ENCODE data around the gene GSG1. TPM values are rescaled to one million over a fixed set of nuclear protein-coding genes. Genes with fewer than 3 reads are reported as not detected.

The GSG1 gene
- total and polyA plus RNA-seq, 2 donors (not counting 3 experiments of a cell fraction or from before 2014, with no cell fraction given): not detected

GRCh38 chr12:13087766-13088165 lies 15.7 kb downstream of the GSG1 start:
- Histone ChIP-seq H3K36me3 (ENCODE audit: control insufficient read depth in 2 of 2, extremely low read depth in 1 of 2, insufficient read depth in 2 of 2, low read length in 2 of 2) (no peaks in the 10 kb centered on the region), H3K9ac (replicated peaks; ENCODE audit: extremely low read depth, insufficient read depth, low read length) (no peak overlapping the region), H3K9me3 (replicated peaks; ENCODE audit: control insufficient read depth, insufficient read depth, low read length) (no peaks in the 10 kb centered on the region), H3K9me1 (replicated peaks; ENCODE audit: control insufficient read depth, extremely low read depth, insufficient read depth, low read length) (no peaks in the 10 kb centered on the region), H3K27ac (ENCODE audit: insufficient read depth, low read depth, low read length) (no peak overlapping the region), H2AFZ (ENCODE audit: low read depth, low read length) (no peak overlapping the region), H4K20me1 (replicated peaks; ENCODE audit: control insufficient read depth, extremely low read depth, insufficient read depth, low read length) (no peaks in the 10 kb centered on the region), H3K4me3 (replicated peaks in 1 of 3; ENCODE audit: insufficient read depth in 1 of 3, low read depth in 1 of 3, low read length in 3 of 3) (no peak overlapping the region), H3K4me1 (ENCODE audit: control insufficient read depth, extremely low read depth, insufficient read depth, low read length) (no peaks in the 10 kb centered on the region), H3K4me2 (ENCODE audit: insufficient read depth, low read length) (no peak overlapping the region), H3K79me2 (ENCODE audit: control insufficient read depth, insufficient read depth, low read length) (no peaks in the 10 kb centered on the region), H3K27me3 (ENCODE audit: control insufficient read depth in 2 of 2, insufficient read depth in 2 of 2, low read length in 2 of 2) (no peaks in the 10 kb centered on the region)
- no peak for DNase-seq (ENCODE audit: low read depth, low spot score)
- ChIA-PET CTCF (interaction anchor here (1.7 to 2.3 kb wide), 3 partner anchors 42 to 124 kb away, joined by 5 to 9 read pairs (median 6); no protein-coding TSS in a partner anchor), POLR2A (no interaction called here)
- dilution Hi-C loops (cut with MboI; ENCODE audit: extremely low pct_ligation_motif_present, low sequenced_read_pairs): no loop called here
- TF ChIP-seq POLR2AphosphoS5 (IDR thresholded peaks at IDR 0.05; ENCODE audit: insufficient read depth, low read depth, low read length) (no peak), CTCF (IDR thresholded peaks at IDR 0.05; ENCODE audit: extremely low read depth in 1 of 2, insufficient read depth in 1 of 2, low read depth in 1 of 2, low read length in 2 of 2) (no peak), GATA2 (IDR thresholded peaks at IDR 0.05; ENCODE audit: insufficient read depth, insufficient read length, low read depth, low read length) (no peak), MAX (IDR thresholded peaks at IDR 0.05; ENCODE audit: insufficient read depth, insufficient read length) (no peak), FOS (IDR thresholded peaks at IDR 0.05; ENCODE audit: borderline replicate concordance, insufficient read depth, low read length) (no peak), EZH2 (IDR thresholded peaks at IDR 0.05; ENCODE audit: borderline replicate concordance, low read depth, low read length, severe bottlenecking) (no peak), POLR2A (IDR thresholded peaks at IDR 0.05; ENCODE audit: low read depth, low read length) (no peak), MYC (IDR thresholded peaks at IDR 0.05; ENCODE audit: low read depth, low read length) (no peak), JUN (IDR thresholded peaks at IDR 0.05; ENCODE audit: borderline replicate concordance, insufficient read depth, insufficient read length, low read depth) (no peak)
- no peak for FAIRE-seq
- BruUV-seq (replicated peaks): no TSS peak
- intact Hi-C loops (cut with micrococcal nuclease): no loop called here

Data from endothelial cell of umbilical vein (primary cell).